Activated CD8-positive, alpha-beta T cell treated with anti-CD3 and anti-CD28 coated beads, Interleukin-2, amount 10 ng/mL, durations not matched to agents 7 days and 5 days (primary cell): ENCODE data around the gene SLC38A8. TPM values are rescaled to one million over a fixed set of nuclear protein-coding genes. Genes with fewer than 3 reads are reported as not detected.

Experiments used
- ATAC-seq: fragments of 150-1000 bp; cut with Tn5 transposase; one replicate; pipeline ENCODE4 v1.10.0; 2021; ENCODE audit warnings: moderate library complexity
- CTCF ChIA-PET: fragments of 350-600 bp; sonication (Branson Sonifier 250); formaldehyde crosslinking; loops from one replicate; lab custom pipeline; 2021; ENCODE audit warnings: antibody characterized with exemption; lab: Charles Lee
- POLR2A ChIA-PET: fragments of 350-600 bp; sonication (Branson Sonifier 250); formaldehyde crosslinking; loops from one replicate; lab custom pipeline; 2021; ENCODE audit warnings: antibody characterized with exemption; lab: Charles Lee
- DNase-seq: peaks from one replicate; pipeline ENCODE4 v3.0.0-alpha.2; 2020
- H3K27ac Mint-ChIP-seq: one replicate; pipeline ENCODE4 v1.8.0; 2021; ENCODE audit warnings: mild to moderate bottlenecking, mixed read lengths
- H3K27me3 Mint-ChIP-seq: one replicate; pipeline ENCODE4 v1.8.0; 2021; ENCODE audit warnings: low read depth, mixed read lengths
- H3K36me3 Mint-ChIP-seq: one replicate; pipeline ENCODE4 v1.8.0; 2021; ENCODE audit warnings: low read depth, mixed read lengths
- H3K4me1 Mint-ChIP-seq: one replicate; pipeline ENCODE4 v1.8.0; 2021; ENCODE audit warnings: low read depth, mixed read lengths
- H3K4me3 Mint-ChIP-seq: one replicate; pipeline ENCODE4 v1.8.0; 2021; ENCODE audit warnings: mild to moderate bottlenecking, mixed read lengths
- H3K9me3 Mint-ChIP-seq: one replicate; pipeline ENCODE4 v1.8.0; 2022; ENCODE audit warnings: mixed read lengths; ENCODE audit not compliant: insufficient read depth
- total RNA-seq, 2 experiments: library from RNA; stranded (reverse); gene quantifications; one replicate each; pipeline ENCODE4 v1.2.3, GENCODE V29; 2021

SLC38A8 gene
- total RNA-seq, 2 experiments from 2014 or later = not detected

DNA sequence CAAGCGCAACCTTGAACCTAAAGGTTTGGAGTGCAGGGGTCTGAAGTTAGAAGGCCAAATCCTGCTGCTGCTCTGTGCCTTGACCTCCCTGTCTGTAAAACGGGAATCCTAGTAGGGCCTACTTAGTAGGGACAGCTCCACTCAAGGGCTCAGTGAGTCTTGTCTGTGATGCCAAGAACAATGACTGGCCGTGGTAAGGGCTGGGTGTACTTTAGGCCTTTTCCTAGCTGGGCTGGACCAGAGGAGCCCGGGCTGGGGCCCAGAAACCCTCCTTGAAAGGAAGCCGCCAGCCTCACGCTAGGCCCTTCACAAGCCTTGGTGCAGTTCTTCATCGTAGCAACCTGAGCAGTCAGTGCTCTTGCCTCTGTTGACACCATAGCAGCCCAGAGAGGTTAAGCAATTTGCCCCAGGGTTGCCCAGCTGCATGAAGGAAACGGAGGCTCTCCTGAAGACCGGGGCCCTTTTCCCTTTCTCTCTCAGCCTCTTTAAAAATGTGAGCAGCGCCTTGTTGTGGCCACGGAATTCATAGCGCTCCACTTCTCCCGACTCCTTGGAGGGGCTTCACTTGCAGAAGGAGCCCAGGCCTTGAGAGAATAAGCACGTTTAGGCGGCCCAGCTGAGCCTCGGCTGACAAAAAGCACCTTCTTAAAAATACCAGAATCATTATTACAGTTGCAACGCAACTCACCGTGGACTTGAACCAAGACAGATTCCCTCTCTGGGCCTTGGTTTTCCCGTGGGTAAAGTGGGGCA is 70.2 kb downstream of the SLC38A8 start:
- H3K9me3 Mint-ChIP-seq = no peaks in the 10 kb centered on the region
- ChIA-PET POLR2A (no interaction called here), CTCF (no interaction called here)
- peaks cover 2% of the 10 kb centered on the region for H3K4me1 Mint-ChIP-seq
- DNase-seq (no peak), ATAC-seq (no peak)
- no peaks in the 10 kb centered on the region for H3K36me3 Mint-ChIP-seq
- H3K27me3 Mint-ChIP-seq = peaks cover 15% of the 10 kb centered on the region
- H3K27ac Mint-ChIP-seq = no peak overlapping the region
- H3K4me3 Mint-ChIP-seq = no peak overlapping the region

DNA sequence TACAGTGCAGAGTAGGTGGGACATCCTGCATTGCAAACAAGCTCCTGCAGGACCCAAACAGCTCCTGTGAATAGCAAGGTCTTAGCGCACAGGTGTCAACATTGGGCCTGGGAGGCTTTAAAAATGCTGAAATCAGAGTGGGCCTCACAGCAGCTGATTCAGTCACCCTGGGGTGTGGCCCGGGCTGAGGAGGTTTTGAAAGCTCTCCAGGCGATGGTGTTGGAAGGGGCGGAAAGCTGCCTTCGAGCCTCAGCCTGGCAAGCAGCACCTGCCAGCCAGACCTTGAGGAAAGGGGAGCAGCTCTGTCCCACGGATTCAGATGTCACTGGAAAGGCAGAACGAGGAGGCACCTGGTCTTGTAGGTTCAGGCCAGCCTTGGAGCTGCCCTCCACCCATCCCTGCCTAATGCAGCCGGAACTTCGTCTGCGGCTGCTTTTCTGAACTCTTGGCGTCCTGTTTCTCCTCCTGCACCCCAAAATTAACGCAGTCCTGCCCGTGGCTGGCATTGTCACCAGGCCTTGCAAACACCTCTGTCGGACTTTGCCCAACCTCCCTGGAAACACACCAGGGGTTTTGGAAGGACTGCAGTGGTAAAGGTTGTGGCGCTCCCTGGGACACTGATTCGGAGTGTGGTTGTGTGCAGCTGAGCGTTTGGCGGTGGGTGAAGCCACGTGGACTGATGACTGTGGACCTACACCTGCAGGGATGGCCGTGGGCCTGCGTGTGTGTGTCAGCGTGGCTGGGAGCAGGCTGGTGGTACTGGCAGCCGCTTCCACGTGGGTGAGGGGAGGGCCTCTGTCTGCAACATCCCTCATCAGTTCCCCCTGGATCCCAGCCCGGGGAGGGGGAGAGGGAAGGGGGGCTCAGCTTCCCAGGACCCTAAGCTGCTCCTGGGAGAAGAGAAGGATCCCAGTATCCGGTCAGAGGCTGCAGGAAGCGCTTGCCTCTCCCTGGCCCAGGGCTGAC is 71.1 kb downstream of the SLC38A8 start:
- Mint-ChIP-seq H3K27ac (no peak overlapping the region), H3K27me3 (peaks cover 15% of the 10 kb centered on the region), H3K4me3 (no peak overlapping the region), H3K9me3 (no peaks in the 10 kb centered on the region), H3K36me3 (no peaks in the 10 kb centered on the region), H3K4me1 (peaks cover 2% of the 10 kb centered on the region)
- ChIA-PET POLR2A (interaction anchor here (1.1 kb wide), 1 partner anchor 17 kb away, joined by 3 read pairs; no protein-coding TSS in a partner anchor), CTCF (interaction anchor here (1.6 kb wide), 1 partner anchor 17 kb away, joined by 6 read pairs; no protein-coding TSS in a partner anchor)
- DNase-seq = no peak
- ATAC-seq = no peak

DNA sequence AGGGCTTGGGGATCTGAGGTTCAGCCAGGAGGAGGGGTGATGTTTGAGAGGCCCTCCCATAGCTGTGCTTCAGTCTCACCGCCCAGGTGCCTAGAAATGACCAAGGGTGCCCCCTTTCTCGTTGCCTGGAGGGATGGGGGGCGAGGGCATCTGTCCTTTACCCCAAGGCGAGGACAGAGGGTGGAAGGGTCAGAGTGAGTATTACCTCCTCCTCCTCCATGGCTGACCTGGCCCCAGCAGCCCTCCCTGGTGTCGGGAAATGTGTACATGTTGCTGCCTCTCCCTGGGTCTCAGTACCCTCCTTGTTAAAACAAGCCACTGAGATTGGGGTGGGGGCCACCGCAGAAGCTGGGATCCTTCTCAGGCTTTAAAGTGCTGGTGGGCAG is 72.2 kb downstream of the SLC38A8 start:
- Mint-ChIP-seq H3K27me3 (peaks cover 15% of the 10 kb centered on the region), H3K4me1 (peaks cover 2% of the 10 kb centered on the region), H3K36me3 (no peaks in the 10 kb centered on the region), H3K27ac (no peak overlapping the region), H3K4me3 (no peak overlapping the region), H3K9me3 (no peaks in the 10 kb centered on the region)
- ATAC-seq (no peak), DNase-seq (no peak)
- ChIA-PET POLR2A (interaction anchor here (1.1 kb wide), 1 partner anchor 18 kb away, joined by 3 read pairs; no protein-coding TSS in a partner anchor), CTCF (interaction anchor here (1.6 kb wide), 1 partner anchor 16 kb away, joined by 6 read pairs; no protein-coding TSS in a partner anchor)

DNA sequence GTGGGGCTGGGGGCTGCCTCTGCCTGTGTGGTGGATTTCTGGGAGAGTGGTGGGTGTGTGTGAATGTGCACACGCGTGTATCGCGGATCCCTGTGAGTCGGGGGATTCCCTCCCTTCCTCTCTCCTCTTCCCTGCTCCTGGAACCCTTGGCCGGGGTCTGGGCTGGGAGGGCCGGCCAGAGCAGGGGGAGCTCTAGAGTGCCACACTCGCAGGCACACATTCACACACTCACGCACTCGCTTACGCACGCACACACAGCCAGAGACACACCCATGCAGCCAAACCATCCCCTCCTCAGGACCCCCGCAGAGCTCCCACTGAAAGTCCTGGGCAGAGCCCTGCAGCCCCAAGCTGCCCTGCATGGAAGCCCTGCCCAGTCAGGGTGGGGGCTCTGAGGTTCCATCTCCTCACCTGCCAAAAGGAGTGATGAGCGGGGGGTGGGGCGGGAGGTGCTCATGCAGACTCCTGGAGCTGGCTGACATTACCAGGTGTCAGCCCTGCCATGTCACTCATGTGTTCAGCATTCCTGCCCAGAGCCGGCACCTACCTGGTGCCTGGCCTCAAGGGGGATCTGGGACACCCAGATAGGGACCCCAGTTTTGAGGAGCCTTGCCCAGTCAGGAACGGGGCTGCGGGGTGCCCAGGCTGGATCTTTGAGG is 72.7 kb downstream of the SLC38A8 start:
- no peaks in the 10 kb centered on the region for H3K9me3 Mint-ChIP-seq
- ChIA-PET CTCF (interaction anchor here (1.6 kb wide), 1 partner anchor 16 kb away, joined by 6 read pairs; no protein-coding TSS in a partner anchor), POLR2A (no interaction called here)
- DNase-seq = no peak
- ATAC-seq = no peak
- H3K4me3 Mint-ChIP-seq = no peak overlapping the region
- no peaks in the 10 kb centered on the region for H3K36me3 Mint-ChIP-seq
- H3K27ac Mint-ChIP-seq = no peak overlapping the region
- peaks cover 2% of the 10 kb centered on the region for H3K4me1 Mint-ChIP-seq
- H3K27me3 Mint-ChIP-seq = peaks cover 15% of the 10 kb centered on the region

DNA sequence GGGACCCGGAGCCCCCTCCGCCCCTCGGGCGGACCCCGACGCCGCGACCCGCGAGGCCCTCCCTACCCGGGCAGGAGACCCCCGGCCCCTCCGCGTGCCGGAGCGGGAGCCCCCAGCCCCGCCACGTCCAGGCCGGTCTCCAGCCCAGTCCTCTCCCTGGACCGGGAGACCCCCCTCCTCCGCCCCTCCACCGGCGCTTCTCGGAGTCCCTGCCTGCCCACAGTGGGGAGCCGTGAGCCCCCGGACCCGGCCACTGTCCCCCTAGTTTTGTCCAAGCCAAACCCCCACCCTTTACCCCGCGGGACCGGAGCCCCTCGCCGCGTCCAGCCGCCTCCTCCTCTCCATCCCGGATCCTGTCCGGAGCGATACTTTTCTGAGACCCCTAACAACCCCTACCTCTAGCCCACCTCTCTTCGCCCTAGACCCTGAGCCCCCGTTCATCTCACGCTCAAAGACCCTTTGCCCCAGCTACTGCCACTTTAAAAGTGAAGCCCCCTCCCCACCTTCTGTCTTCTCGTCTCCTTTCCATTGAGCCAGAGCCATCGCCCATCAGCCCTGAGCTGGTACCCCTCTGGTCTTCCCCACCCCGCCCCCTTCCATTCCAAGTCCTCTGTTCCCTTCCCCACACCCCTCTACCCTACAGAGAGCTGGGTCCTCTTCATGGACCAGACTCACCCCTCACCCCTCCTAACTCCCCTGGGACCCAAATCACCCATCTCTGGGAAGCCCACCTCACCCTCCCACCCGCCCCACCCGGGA is 73.5 kb downstream of the SLC38A8 start:
- Mint-ChIP-seq H3K4me3 (no peak overlapping the region), H3K9me3 (no peaks in the 10 kb centered on the region), H3K36me3 (no peaks in the 10 kb centered on the region), H3K4me1 (peaks cover 2% of the 10 kb centered on the region), H3K27ac (no peak overlapping the region), H3K27me3 (peaks cover 15% of the 10 kb centered on the region)
- DNase-seq (no peak), ATAC-seq (no peak)
- ChIA-PET POLR2A (no interaction called here), CTCF (no interaction called here)

DNA sequence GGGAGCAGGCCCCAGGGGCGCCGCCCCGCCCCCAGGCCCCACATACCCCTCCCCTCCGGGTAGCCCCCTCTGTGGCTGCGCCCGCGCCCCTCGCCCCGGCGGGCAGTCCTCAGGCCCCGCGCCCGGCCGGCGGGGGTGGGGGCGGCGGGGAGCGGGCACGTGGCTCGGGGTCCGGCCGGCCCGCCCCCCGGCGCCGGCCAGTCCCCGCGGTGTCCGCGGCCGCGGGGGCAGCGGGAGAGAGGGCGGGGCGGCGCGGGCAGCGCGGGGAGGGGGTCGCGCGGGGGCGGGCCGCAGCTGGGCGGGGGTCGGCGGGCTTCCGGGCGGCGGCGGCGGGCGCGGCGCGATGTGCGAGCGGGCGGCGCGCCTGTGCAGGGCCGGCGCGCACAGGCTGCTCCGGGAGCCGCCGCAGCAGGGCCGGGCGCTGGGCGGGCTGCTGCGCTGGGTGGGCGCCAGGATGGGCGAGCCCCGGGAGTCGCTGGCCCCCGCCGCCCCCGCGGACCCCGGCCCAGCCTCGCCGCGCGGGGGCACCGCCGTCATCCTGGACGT is 74.2 kb downstream of the SLC38A8 start:
- no peaks in the 10 kb centered on the region for H3K9me3 Mint-ChIP-seq
- no peak overlapping the region for H3K27ac Mint-ChIP-seq
- peak; percentile 34 for ATAC-seq
- DNase-seq = no peak
- H3K4me1 Mint-ChIP-seq = peaks cover 2% of the 10 kb centered on the region
- POLR2A ChIA-PET = no interaction called here
- no peaks in the 10 kb centered on the region for H3K36me3 Mint-ChIP-seq
- CTCF ChIA-PET = no interaction called here
- H3K27me3 Mint-ChIP-seq = peaks cover 15% of the 10 kb centered on the region
- H3K4me3 Mint-ChIP-seq = no peak overlapping the region

DNA sequence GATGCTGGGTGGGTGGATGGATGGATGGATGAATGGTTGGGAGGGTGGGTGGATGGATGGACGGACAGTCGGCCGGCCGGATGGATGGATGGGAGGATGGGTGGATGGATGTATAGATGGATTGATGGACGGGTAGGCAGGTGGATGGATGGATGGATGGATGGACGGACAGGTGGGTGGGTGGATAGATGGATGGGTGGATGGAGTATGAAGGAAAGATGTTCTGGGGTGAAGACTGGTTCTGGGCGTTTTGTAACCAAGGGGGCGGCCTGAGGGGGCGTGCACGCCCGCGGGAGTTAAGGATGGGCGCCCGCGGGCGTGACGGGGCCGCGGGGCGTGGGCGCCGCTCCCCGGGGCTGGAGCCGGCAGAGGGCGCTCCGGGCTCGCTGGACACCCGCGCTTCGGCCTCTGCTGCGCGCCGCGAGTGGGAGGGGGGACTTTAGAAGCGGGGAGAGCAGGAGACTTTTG is 74.7 kb downstream of the SLC38A8 start, which contains the start of gene NECAB2:
Gene NECAB2, plus strand, starts transcription at position 407 of the 468 bp plus-strand sequence. CDS start 405 bp downstream, outside the sequence.
- no peaks in the 10 kb centered on the region for H3K9me3 Mint-ChIP-seq
- H3K4me1 Mint-ChIP-seq = peaks cover 2% of the 10 kb centered on the region
- ChIA-PET POLR2A (no interaction called here), CTCF (no interaction called here)
- H3K36me3 Mint-ChIP-seq = no peaks in the 10 kb centered on the region
- no peak within 1 kb of the TSS for H3K4me3 Mint-ChIP-seq
- peak; percentile 34 for DNase-seq
- peak; percentile 53 for ATAC-seq
- peaks cover 15% of the 10 kb centered on the region for H3K27me3 Mint-ChIP-seq
- no peak within 1 kb of the TSS for H3K27ac Mint-ChIP-seq

DNA sequence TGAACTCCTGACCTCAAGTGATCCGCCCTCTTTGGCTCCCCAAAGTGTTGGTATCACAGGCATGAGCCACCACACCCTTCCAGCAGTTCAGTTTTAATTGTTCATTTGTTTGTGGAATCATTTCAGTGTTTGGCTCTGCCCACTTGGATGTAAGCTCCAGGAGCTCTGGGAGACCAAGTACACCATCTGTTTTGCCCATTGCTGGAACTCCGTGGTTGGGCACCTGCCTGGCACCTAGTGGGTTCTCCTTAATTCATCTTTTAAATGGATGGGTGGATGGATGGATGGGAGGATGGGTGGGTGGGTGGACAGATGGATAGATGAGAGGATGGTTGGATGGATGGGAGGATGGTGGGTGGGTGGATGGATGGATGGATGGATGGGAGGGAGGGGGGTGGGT is 75.5 kb downstream of the SLC38A8 start:
- CTCF ChIA-PET = no interaction called here
- Mint-ChIP-seq H3K27me3 (peaks cover 15% of the 10 kb centered on the region), H3K4me3 (no peak overlapping the region), H3K4me1 (peaks cover 2% of the 10 kb centered on the region), H3K27ac (no peak overlapping the region), H3K36me3 (no peaks in the 10 kb centered on the region), H3K9me3 (no peaks in the 10 kb centered on the region)
- POLR2A ChIA-PET = no interaction called here
- no peak for DNase-seq
- ATAC-seq = no peak

DNA sequence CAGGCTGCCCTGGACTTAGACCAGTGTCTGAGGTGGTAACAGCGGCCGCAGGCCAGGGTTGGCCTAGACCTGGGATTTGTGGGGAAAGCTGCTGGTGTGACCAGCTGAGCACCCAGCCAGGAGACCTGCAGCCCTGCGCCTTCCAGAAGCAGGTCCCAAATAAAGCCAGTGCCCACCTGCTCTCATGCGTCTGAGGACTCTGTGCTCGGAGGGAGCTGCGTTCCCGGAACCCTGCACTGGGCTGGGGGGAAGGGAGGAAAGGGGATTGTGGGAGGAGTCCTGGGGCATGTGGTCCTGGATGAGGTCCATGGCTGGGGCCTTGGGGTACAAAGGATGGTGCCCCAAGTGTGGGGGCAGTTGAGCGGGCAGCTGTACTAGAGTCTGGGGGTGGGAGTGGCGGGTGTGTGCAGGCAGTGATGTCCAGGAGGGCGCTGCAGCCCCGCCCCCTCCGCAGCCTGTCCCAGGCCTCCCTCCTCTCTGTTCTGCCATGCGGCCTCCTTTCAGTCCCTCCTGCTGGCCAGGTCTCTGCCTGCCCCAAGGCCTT is 76.4 kb downstream of the SLC38A8 start:
- CTCF ChIA-PET = no interaction called here
- ATAC-seq (no peak), DNase-seq (no peak)
- Mint-ChIP-seq H3K4me3 (no peak overlapping the region), H3K27me3 (peaks cover 15% of the 10 kb centered on the region), H3K4me1 (peaks cover 2% of the 10 kb centered on the region), H3K36me3 (no peaks in the 10 kb centered on the region), H3K27ac (no peak overlapping the region), H3K9me3 (no peaks in the 10 kb centered on the region)
- POLR2A ChIA-PET = no interaction called here

DNA sequence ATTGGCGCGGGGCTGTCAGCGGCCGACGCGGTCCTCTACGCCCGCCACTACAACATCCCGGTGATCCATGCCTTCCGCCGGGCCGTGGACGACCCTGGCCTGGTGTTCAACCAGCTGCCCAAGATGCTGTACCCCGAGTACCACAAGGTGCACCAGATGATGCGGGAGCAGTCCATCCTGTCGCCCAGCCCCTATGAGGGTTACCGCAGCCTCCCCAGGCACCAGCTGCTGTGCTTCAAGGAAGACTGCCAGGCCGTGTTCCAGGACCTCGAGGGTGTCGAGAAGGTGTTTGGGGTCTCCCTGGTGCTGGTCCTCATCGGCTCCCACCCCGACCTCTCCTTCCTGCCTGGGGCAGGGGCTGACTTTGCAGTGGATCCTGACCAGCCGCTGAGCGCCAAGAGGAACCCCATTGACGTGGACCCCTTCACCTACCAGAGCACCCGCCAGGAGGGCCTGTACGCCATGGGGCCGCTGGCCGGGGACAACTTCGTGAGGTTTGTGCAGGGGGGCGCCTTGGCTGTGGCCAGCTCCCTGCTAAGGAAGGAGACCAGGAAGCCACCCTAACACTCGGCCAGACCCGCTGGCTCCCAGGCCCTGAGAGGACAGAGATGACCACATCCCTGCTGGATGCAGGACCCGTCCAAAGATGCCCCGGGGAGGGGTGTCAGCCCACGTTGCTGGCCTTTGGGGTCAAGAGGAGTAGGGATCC is 77.0 kb downstream of the SLC38A8 start:
- H3K4me1 Mint-ChIP-seq = peaks cover 2% of the 10 kb centered on the region
- ATAC-seq (no peak), DNase-seq (no peak)
- H3K4me3 Mint-ChIP-seq = no peak overlapping the region
- no peaks in the 10 kb centered on the region for H3K36me3 Mint-ChIP-seq
- POLR2A ChIA-PET = no interaction called here
- no peak overlapping the region for H3K27ac Mint-ChIP-seq
- H3K27me3 Mint-ChIP-seq = peaks cover 15% of the 10 kb centered on the region
- CTCF ChIA-PET = interaction anchor here (1.7 kb wide), 1 partner anchor 100 kb away, joined by 12 read pairs; no protein-coding TSS in a partner anchor
- H3K9me3 Mint-ChIP-seq = no peaks in the 10 kb centered on the region
